ENCODE measurements around the gene ECSIT. TPM values are rescaled to one million over a fixed set of nuclear protein-coding genes. Genes with fewer than 3 reads are reported as not detected.

The ECSIT gene
- polyA plus RNA-seq, 1 donor: 54.1 TPM

DNA sequence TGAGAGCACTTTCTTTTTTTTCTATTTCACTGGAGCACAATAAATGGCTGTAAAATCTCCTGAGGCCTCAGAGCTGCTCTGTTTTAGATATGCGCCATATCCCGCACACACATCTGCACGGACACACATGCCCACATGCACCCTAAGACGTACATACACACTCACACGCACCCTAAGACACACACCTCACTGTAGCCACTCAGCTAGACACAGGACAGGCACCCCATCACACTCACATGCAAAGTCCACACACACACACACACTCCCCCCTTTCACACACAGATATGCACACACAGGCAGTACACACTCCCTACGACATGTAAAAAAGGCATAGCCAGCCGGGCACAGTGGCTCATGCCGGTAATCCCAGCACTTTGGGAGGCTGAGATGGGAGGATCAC is 21.3 kb upstream of the ECSIT start:
- no peak for DNase-seq

DNA sequence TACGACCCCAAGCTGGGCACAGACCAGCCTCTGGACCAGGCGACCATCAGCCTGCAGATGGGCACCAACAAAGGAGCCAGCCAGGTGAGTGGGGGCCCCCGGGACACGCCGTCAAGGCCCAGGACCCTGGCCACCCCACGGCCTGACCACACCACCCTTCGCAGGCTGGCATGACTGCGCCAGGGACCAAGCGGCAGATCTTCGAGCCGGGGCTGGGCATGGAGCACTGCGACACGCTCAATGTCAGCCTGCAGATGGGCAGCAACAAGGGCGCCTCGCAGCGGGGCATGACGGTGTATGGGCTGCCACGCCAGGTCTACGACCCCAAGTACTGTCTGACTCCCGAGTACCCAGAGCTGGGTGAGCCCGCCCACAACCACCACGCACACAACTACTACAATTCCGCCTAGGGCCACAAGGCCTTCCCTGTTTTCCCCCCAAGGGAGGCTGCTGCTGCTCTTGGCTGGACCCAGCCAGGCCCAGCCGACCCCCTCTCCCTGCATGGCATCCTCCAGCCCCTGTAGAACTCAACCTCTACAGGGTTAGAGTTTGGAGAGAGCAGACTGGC is 20.5 kb upstream of the ECSIT start:
- no peak for DNase-seq

DNA sequence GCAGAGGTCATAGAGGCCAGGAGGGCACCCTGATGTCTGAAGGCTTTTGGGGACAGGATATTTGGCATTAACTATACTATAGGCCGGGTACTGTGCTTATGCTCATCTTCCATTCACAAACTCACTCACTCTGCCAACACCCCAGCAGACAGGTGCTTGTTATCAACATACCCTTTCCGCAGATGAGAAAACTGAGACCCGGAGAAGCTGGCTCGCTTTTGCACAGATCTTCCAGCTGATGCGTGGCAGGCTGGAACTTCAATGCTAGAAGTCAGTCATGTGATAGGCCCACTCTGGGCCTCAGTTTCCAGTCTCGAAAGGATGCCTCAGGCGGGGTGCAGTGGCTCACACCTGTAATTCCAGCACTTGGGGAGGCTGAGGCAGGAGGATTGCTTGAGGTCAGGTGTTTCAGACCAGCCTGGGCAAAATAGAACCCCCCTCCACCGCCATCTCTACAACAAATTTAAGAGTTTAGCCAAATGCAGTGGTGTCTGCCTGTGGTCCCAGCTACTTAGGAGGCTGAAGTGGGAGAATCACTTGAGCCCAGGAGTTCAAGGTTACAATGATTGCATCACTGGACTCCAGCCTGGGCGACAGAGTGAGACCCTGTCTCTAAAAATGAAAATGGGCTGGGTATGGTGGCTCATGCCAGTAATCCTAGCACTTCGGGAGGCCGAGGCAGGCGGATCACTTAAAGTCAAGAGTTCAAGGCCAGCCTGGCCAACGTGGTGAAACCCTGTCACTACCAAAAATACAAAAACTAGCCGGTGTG is 19.2 kb upstream of the ECSIT start:
- no peak for DNase-seq

DNA sequence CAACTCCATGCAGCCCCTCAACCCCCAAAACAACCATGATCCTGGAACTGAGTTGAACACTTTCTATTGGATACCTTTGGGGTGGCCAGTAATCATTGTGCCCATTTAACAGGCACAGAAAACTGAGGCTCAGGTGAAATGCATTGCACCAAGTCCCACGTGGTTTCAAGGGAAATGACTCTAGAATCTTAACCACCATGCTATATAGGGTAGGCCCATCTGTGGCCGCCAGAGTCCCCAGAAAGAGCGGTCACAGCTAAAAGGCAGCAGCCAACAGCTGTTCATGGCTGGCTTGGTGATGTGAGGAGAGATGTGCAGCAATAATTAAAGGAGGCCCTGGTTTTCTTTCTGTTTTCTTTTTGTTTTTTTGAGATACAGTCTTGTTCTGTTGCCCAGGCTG is 12.3 kb upstream of the ECSIT start:
- no peak for DNase-seq

DNA sequence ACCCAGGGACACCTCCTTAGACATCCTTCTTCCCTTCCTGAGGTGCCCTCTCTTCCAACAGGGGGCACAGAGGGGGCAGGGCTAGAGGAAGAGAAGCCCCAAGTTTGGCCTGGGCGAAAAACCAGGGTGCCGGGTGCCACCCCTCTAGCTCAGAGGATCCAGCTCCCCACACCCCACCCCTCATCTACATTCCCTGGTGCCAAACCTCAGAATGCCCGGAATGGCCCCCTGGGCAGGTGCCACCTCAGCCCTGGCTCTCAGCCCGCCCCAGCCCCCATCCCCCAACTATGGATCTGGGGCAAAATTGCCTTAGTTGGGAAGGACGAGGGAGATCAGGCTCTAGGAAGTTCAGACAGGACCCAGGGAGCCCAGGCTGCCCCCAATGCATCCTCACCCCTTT is 11.7 kb upstream of the ECSIT start:
- no peak for DNase-seq

DNA sequence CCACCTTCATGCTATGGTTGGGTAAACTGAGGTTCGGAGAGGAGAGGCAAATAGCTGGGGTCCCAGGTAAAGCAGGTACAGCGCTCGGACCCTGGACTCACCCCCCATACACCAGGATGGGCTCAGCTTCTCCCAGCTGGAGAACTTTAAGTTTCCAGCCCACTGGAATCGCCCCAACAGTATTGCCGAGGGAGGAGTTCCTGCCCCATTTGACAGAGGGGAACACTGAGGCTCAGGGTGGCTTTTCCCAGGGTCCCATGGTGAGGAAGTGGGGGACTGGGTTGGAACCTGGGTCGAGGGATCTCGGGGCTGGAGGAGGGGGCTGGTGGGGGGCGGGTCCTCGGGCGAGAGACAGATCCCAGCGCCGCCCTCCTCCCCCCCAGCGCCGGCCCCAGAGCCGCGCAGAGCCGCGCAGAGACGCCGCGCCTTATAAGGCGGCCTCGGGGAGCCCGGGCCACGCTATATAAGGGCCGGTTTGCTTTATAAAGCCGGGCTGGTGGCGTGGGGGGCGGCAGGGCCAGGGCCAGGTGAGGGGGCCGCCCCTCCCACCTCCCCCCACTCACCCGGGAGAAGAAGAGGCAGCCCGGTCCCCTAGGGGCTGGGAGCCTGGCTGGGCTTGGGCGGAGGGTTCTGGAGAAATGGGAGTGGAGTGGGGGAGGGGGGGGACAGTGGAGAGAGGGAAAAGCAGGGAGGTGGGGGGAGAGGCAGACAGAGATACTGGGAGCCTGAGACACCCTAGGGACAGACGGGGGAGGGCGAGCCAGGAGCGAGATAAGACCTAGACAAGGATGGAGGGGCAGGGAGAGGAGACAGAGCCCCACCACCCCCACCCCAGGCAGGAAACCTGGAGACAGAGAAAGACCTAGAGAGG is 10.8 kb upstream of the ECSIT start:
- DNase-seq: no peak

DNA sequence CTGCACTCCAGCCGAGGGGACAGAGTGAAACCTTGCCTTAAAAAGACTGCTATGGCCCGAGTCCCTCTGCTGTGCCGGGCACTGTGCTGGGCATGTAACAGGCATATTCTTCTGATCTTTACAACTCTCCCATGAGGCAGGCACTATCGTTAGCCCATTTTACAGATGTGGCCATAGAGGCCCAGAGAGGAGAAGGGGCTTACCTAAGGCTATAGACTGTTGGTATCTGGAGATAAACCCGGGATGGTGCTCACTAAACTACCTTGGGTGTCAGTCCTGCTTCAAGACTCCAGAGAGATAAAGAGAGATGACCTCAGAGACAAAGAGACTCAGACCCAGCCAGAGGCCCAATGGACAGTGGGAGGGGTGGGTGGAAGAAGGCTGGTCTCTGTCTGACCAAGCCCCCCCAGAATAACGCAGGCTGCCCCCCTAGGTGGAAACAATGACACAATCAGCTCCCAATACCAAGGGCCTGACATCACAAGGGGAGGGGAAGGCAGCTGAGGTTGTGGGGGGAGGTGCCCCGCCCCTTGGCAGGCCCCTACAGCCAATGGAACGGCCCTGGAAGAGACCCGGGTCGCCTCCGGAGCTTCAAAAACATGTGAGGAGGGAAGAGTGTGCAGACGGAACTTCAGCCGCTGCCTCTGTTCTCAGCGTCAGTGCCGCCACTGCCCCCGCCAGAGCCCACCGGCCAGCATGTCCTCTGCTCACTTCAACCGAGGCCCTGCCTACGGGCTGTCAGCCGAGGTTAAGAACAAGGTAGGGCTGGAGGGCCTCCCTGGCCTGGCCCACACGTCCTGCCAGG is 9.5 kb upstream of the ECSIT start, which contains the start of gene CNN1:
TSS of gene CNN1 (plus strand) at position 620 of the 805 bp plus-strand sequence. CDS start at position 697, 77 bp downstream.
- peak; percentile 73 for DNase-seq

DNA sequence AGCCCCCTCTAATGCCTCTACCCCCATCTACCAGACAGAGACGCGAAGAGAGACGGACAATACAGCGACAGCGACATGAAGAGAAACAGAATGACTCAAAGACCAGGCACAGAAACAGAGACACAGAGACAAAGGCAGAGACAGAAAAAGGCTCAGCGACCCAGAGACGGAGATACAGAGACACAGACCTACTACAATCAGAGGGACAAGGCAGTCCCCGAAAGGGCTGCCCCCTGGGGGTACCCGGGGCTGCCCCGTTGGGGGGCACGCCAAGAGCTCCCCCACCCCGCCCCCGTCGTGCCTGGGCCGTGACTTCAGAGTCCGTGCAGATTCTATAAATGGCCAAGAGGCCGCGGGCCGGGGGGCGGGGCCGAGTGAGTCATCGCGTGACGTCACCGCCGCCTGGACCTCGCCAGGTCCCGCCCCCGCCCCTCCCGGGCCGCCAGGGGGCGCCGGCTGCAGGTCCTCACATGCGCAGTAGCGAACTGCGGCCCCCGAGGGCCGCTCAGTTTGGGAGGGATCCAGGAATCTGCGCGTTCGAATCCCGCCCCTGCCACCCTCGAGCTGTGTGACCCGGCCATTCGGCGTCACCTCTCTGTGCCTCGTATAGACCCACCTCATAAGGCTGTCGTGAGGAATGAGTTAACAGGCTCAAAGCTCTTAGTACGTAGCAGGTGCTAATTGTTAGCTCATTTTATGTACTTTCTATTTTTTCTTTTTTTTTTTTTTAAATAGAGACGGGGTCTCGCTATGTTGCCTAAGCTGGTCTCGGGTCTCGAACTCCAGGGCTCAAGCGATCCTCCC is 7.1 kb upstream of the ECSIT start:
- DNase-seq: peak; percentile 81

DNA sequence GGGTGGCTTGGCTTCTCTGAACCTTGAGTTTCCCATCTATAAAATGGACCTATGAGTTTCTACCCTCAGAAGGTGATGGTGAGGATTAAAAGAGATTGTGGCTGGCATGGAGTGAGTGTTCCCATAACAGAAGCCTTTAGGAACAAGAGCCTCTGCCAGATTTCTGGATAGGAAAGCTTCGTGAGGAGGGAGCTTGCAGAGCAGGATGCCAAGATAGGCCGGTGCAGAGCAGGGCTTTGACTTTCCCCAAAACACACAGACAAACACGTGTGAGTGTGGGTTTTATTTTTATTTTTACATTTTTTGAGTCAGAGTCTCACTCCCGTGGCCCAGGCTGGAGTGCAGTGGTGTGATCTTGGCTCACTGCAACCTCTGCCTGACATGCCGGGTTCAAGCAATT is 6.0 kb upstream of the ECSIT start:
- DNase-seq: no peak

DNA sequence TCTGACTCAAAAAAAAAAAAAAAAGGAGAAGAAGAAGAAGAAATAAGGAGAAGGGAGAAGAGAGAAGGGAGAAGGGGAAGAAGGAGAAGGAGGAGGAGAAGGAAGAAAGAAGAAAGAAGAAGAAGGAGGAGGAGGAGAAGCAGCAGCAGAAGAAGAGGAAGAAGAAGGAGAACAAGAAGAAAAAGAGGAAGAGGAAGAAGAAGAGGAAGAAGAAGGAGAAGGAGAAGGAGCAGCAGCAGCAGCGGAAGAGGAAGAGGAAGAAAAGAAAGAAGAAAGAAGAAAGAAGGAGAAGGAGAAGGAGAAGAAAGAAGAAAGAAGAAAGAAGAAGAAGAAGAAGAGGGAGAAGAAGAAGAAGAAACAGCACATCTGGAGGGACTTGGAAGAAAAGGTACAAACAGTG is 5.6 kb upstream of the ECSIT start:
- no peak for DNase-seq

DNA sequence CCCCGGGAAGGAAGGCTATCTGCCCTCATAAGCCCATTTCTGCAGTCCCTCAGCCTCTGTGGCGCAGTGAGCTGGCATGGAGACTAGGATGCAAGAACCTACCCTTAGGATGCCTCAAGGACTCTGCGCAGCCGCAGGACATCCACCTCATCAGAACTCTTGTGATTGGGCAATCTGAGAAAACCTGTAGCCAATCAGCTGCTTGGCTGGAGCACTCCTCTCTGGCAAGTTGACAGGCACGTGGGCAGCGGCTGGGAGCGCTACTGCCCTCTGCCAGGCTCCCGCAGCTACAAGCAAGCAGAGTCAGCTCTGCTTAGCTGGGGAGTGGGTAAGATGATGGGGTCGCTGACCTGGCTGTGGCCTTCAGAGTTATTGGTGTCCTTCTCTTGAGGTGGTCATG is 1.5 kb upstream of the ECSIT start:
- DNase-seq: peak; percentile 52

DNA sequence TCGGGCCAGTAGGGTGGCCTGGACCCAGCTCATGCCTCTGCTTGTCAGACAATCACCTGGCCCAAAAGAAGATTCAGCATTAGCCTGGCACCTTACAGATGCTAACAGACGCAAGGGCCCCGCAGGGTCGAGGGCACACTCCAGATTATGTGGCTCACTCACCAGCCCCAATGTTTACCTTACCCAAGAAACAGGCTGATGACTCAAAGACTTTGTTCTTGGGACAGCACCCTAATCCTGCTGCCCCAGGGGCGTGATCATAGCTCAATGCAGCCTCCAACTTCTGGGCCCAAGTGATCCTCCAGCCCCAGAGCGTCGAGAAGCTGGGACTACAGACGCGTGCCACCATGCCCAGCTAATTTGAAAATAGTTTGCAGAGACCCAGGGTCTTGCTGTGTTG is 9.8 kb downstream of the ECSIT start:
- no peak for DNase-seq

DNA sequence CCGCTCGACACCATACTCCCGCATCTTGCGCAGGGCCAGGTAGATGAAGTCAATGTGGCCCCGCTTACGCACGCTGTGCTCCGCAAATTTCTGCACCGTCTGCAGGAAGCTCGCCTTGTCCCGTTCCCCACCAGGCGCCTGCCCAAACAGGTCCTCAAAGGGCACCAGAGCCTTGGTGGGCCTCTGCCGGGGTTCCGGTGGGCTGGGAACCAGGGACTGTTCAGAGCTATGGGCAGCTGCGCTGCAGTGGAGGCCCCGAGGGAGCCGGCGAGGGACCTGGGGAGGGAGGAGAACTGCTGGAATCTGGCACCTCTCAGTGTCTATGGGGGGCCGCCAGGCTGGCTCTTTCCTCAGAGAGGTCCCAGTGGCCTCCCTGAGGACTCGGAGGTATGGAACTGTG is 15.0 kb downstream of the ECSIT start:
- DNase-seq: no peak

DNA sequence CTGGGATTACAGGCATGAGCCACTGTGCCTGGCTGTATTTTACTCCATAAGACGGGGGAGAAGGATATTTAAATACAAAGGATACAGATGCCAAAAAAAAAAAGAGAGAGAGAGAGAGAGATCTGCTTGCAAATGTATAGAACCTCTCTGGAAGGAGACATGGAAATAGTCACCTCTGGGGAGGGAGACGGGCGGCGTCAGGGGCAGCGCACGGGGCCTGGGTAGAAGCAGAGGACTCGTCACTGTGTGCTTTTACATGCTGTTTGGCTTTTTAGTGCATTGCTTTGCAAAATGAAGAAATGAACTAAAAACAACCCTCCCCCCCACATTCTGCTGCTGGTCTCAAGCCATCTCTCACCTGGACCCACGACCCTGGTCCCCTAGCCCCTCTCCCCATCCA is 18.5 kb downstream of the ECSIT start:
- DNase-seq: no peak

DNA sequence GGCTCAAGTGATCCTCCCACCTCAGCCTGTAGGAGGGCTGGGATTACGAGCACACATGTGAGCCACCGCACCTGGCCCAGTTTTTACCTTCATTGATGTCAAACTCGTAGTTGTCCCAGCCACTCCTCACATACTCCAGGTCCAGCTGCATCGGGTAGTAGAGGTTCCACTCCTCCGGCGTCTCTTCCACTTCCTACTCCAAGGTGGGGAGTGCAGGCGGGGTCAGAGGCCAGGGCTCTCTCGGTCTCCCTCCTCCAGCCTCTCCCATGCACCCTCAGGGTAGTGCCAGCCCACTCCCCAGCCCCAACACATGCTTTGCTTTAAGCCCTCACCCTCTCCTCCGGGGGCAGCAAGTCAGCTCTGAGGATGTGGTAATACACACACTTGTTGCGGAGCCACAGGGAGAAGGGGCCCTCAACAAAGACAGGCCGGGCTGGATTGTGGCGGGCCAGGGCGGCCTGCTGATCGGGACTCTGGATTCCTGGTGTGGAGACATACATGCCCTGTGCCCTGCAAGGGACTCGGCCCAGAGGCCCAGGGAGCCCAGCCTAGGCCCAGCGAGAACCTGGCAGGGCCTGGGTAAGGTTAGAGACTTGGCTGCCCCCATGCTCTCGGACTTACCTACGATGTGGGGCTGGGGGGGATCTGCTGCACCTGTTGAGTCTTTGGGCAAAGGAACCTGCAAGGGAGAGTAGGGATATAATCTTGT is 21.4 kb downstream of the ECSIT start:
- DNase-seq: no peak

DNA sequence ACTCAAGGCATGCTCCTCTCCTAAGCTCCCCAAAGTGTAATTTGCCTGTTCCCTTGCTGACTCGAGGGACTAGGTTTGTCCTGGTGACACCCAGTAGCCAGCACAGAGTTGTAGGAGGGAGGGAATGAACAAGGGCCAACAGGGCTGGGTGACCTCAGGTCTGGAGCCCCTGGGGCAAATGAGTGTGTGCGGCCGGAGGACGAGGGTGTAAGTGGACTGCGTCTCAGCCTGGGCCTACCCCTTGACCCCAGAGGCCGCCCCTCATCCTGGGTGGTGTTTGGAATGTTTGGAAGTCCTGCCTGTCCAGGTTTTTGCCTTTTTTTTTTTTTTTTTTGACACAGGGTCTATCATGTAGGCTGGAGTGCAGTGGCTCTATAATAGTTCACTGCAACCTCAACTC is 22.0 kb downstream of the ECSIT start:
- DNase-seq: no peak

DNA sequence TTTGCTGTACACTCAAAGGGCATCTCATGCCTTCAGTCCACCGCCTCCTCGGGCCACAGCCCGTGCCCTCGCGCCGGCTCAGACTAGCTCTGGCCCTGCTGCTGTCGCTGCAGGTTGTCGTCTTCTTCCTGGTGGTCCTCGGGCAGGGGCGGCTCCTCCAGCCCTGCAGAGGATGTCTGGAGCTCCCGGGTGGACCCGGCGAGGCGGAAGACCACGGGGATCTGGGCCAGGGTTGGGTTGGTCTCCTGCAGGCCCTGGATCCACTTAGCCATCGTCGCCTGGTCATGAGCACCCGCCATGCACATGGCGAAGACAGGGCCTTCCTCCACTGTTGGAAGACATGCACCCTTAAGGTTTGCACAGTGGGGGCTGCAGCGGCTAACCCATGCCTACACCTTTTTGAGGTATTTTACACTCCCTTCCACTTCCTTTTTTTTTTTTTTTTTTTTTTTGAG is 22.8 kb downstream of the ECSIT start:
- DNase-seq: no peak

DNA sequence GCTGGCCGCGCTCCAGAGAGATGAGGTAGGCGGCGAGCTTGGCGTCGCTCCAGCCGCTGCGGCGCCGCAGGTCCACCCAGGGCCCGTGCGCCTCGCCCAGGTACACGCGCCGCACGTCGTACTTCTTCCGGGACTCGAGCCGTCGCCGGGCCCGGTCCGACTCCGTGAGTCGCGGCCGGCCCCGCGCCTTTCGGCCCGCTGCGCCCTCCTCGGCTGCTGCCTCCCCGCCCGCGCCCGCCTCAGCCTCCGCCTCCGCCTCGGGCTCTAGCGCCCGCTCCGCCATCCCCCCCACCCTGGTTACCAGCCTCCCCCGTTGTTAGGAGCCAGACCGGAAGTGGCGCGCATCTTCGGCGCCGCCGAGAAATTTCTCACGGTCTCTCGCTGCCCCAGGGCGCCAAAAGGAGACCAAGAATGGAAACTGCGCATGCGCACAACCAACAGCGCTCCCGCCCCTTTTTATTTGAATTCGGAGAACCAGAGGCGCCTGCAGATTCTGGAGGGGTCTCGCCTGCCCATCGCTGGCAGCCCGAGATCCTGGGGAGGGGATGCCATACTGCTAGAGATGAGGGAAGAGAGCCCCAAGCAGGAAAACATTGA is 23.3 kb downstream of the ECSIT start, which contains the start of gene ZNF653:
TSS of gene ZNF653 (minus strand) at position 336 of the 597 bp plus-strand sequence. CDS start at position 283, 53 bp downstream.
- DNase-seq: peak; percentile 96

DNA sequence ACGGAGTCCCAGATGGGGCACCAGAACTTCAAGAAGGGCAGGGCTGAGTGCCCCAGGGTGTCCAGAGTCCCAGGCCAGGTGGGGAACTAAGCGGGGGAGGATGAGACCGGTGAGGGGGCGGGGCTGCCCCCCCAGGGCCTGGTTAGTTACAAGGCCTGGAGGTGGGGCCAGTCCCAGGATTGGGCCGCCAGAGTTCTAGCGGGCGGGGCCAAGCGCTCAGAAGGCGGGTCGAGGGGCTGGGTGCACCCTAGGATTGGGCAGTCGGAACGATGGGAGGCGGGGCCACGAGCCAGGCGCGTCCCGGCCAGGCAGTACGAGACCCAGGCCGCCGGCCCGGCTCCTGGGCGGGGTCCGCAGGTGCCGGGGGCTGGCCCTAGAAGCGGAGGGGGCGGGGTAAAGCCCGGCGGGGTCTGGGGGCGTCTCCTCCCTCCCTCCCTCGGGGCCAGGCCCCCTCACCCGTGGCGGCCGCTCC is 23.9 kb downstream of the ECSIT start:
- peak; percentile 94 for DNase-seq

DNA sequence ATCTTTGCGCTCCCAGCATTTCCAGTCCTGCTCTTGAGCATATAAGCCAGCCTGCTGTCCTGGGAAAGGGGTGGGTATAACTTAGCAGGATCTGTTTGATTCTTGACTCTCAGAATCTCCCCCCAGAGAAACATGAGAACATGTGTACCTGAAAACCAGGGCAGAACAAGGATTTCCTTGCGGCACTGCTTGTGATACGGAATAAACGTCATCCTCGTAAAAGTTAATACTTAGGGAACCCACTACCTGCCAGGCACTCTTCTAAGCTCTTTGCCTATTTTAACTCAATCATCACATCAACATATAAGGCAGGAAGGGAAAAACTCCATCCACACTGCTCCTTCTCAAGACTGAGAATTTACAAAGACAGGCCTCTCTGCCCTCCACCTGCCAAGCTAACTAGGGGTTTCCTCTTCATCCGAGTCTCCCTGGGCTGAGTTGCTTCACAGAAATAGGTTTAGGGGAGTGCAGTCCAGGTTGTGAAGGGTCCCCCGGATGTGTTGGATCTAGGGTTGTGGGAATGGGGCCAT is 24.4 kb downstream of the ECSIT start:
- no peak for DNase-seq
